Measurements from ENCODE around the gene SH3BP2. TPM values are rescaled to one million over a fixed set of nuclear protein-coding genes. Genes with fewer than 3 reads are reported as not detected.

The SH3BP2 gene
- polyA plus RNA-seq, 1 donor from 2014 or later: 87.9 TPM

DNA sequence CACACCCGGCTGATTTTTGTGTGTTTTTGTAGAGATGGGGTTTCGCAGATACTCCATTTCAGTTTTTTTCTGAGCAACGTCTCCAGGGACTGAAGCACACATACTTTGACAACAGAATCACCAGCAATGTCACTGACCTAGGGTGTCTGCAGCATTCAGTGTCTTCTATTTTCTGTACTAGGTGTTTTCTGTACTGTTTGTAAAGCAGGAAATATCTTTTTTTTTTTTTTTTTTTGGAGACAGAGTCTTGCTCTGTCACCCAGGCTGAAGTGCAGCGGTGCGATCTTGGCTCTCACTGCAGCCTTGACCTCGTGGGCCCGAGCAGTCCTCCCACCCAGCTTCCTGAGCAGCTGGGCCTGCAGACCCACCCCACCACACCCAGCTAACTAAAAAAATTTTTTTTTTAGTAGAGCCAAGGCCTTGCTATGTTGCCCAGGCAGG is 59.6 kb downstream of the SH3BP2 start:
- H3K4me2 ChIP-seq (ENCODE audit: low read length): no peak overlapping the region
- H3K4me3 ChIP-seq (ENCODE audit: low read length): no peak overlapping the region
- H3F3A ChIP-seq (ENCODE audit: insufficient read depth, low read length, poor library complexity, severe bottlenecking): no peaks in the 10 kb centered on the region
- H3K27ac ChIP-seq (ENCODE audit: low read length): no peak overlapping the region
- no peaks in the 10 kb centered on the region for H3K9me3 ChIP-seq (ENCODE audit: low read length)
- no peaks in the 10 kb centered on the region for H3K36me3 ChIP-seq (ENCODE audit: insufficient read depth, low read length)
- no peak overlapping the region for H3K9ac ChIP-seq (ENCODE audit: low read length)
- no peak for TF ChIP-seq EP300 (conservative IDR thresholded peaks at IDR 0.05; ENCODE audit: poor library complexity, severe bottlenecking)
- TF ChIP-seq TAF1 (IDR thresholded peaks at IDR 0.05; ENCODE audit: low read depth): no peak
- TF ChIP-seq SMC3 (conservative IDR thresholded peaks at IDR 0.05; ENCODE audit: poor library complexity): no peak
- TF ChIP-seq, protein P1, sequence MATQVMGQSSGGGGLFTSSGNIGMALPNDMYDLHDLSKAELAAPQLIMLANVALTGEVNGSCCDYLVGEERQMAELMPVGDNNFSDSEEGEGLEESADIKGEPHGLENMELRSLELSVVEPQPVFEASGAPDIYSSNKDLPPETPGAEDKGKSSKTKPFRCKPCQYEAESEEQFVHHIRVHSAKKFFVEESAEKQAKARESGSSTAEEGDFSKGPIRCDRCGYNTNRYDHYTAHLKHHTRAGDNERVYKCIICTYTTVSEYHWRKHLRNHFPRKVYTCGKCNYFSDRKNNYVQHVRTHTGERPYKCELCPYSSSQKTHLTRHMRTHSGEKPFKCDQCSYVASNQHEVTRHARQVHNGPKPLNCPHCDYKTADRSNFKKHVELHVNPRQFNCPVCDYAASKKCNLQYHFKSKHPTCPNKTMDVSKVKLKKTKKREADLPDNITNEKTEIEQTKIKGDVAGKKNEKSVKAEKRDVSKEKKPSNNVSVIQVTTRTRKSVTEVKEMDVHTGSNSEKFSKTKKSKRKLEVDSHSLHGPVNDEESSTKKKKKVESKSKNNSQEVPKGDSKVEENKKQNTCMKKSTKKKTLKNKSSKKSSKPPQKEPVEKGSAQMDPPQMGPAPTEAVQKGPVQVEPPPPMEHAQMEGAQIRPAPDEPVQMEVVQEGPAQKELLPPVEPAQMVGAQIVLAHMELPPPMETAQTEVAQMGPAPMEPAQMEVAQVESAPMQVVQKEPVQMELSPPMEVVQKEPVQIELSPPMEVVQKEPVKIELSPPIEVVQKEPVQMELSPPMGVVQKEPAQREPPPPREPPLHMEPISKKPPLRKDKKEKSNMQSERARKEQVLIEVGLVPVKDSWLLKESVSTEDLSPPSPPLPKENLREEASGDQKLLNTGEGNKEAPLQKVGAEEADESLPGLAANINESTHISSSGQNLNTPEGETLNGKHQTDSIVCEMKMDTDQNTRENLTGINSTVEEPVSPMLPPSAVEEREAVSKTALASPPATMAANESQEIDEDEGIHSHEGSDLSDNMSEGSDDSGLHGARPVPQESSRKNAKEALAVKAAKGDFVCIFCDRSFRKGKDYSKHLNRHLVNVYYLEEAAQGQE (IDR thresholded peaks at IDR 0.05; ENCODE audit: borderline replicate concordance): no peak
- TF ChIP-seq EZH2 (IDR thresholded peaks at IDR 0.05; ENCODE audit: borderline replicate concordance, insufficient read depth, low read length, poor library complexity, severe bottlenecking): no peak
- TF ChIP-seq, protein P2, sequence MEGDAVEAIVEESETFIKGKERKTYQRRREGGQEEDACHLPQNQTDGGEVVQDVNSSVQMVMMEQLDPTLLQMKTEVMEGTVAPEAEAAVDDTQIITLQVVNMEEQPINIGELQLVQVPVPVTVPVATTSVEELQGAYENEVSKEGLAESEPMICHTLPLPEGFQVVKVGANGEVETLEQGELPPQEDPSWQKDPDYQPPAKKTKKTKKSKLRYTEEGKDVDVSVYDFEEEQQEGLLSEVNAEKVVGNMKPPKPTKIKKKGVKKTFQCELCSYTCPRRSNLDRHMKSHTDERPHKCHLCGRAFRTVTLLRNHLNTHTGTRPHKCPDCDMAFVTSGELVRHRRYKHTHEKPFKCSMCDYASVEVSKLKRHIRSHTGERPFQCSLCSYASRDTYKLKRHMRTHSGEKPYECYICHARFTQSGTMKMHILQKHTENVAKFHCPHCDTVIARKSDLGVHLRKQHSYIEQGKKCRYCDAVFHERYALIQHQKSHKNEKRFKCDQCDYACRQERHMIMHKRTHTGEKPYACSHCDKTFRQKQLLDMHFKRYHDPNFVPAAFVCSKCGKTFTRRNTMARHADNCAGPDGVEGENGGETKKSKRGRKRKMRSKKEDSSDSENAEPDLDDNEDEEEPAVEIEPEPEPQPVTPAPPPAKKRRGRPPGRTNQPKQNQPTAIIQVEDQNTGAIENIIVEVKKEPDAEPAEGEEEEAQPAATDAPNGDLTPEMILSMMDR (IDR thresholded peaks at IDR 0.05; ENCODE audit: poor library complexity, severe bottlenecking): no peak
- no peak for TF ChIP-seq MXI1 (conservative IDR thresholded peaks at IDR 0.05; ENCODE audit: poor library complexity, severe bottlenecking)
- TF ChIP-seq POLR2AphosphoS5 (IDR thresholded peaks at IDR 0.05): no peak
- no peak for TF ChIP-seq RAD21 (conservative IDR thresholded peaks at IDR 0.05)
- H3K9me2 ChIP-seq (ENCODE audit: insufficient read depth, low read length): no peaks in the 10 kb centered on the region
- H3K27me3 ChIP-seq (ENCODE audit: insufficient read depth, low read depth, low read length): no peaks in the 10 kb centered on the region
- H4K20me1 ChIP-seq (ENCODE audit: insufficient read depth): peaks cover 16% of the 10 kb centered on the region
- H3K79me2 ChIP-seq (replicated peaks; ENCODE audit: insufficient read depth, low read length): peaks cover 80% of the 10 kb centered on the region
- no peak overlapping the region for H2AFZ ChIP-seq (ENCODE audit: low read depth, low read length)

GRCh38 chr4:2855584-2855983 is 62.7 kb downstream of the SH3BP2 start:
- H3K9ac ChIP-seq (ENCODE audit: low read length): no peak overlapping the region
- no peak for TF ChIP-seq EZH2 (IDR thresholded peaks at IDR 0.05; ENCODE audit: borderline replicate concordance, insufficient read depth, low read length, poor library complexity, severe bottlenecking)
- TF ChIP-seq, protein P1 (IDR thresholded peaks at IDR 0.05; ENCODE audit: borderline replicate concordance): no peak
- TF ChIP-seq RAD21 (conservative IDR thresholded peaks at IDR 0.05): no peak
- no peak for TF ChIP-seq SMC3 (conservative IDR thresholded peaks at IDR 0.05; ENCODE audit: poor library complexity)
- no peak for TF ChIP-seq TAF1 (IDR thresholded peaks at IDR 0.05; ENCODE audit: low read depth)
- TF ChIP-seq MXI1 (conservative IDR thresholded peaks at IDR 0.05; ENCODE audit: poor library complexity, severe bottlenecking): no peak
- TF ChIP-seq EP300 (conservative IDR thresholded peaks at IDR 0.05; ENCODE audit: poor library complexity, severe bottlenecking): no peak
- TF ChIP-seq, protein P2 (IDR thresholded peaks at IDR 0.05; ENCODE audit: poor library complexity, severe bottlenecking): no peak
- TF ChIP-seq POLR2AphosphoS5 (IDR thresholded peaks at IDR 0.05): no peak
- H3K4me2 ChIP-seq (ENCODE audit: low read length): no peak overlapping the region
- H3F3A ChIP-seq (ENCODE audit: insufficient read depth, low read length, poor library complexity, severe bottlenecking): no peaks in the 10 kb centered on the region
- no peak overlapping the region for H3K27ac ChIP-seq (ENCODE audit: low read length)
- no peaks in the 10 kb centered on the region for H3K27me3 ChIP-seq (ENCODE audit: insufficient read depth, low read depth, low read length)
- H3K79me2 ChIP-seq (replicated peaks; ENCODE audit: insufficient read depth, low read length): peaks cover 83% of the 10 kb centered on the region
- no peaks in the 10 kb centered on the region for H3K9me3 ChIP-seq (ENCODE audit: low read length)
- no peaks in the 10 kb centered on the region for H3K9me2 ChIP-seq (ENCODE audit: insufficient read depth, low read length)
- no peak overlapping the region for H3K4me3 ChIP-seq (ENCODE audit: low read length)
- H4K20me1 ChIP-seq (ENCODE audit: insufficient read depth): peaks cover 9% of the 10 kb centered on the region
- no peak overlapping the region for H2AFZ ChIP-seq (ENCODE audit: low read depth, low read length)
- no peaks in the 10 kb centered on the region for H3K36me3 ChIP-seq (ENCODE audit: insufficient read depth, low read length)

All from neural cell (in vitro differentiated cells).